Colonic mucosa (tissue), 4 donors: ENCODE results near the gene PPIL6. TPM values are rescaled to one million over a fixed set of nuclear protein-coding genes. Genes with fewer than 3 reads are reported as not detected.

Experiments used
- DNase-seq: peaks from one replicate; pipeline ENCODE4 v3.0.0-alpha.2; 2020
- H3K27ac ChIP-seq: fragments of 200-600 bp; one replicate; pipeline ENCODE4 v1.8.0; 2021
- H3K27me3 ChIP-seq: fragments of 200-600 bp; one replicate; pipeline ENCODE4 v1.8.0; 2021
- H3K36me3 ChIP-seq: fragments of 200-600 bp; one replicate; pipeline ENCODE4 v1.8.0; 2021
- H3K4me1 ChIP-seq: fragments of 200-600 bp; one replicate; pipeline ENCODE4 v1.8.0; 2021; ENCODE audit warnings: mild to moderate bottlenecking
- H3K4me3 ChIP-seq: fragments of 200-600 bp; one replicate; pipeline ENCODE4 v1.8.0; 2021
- H3K9ac ChIP-seq, 2 donors: one replicate each; pipeline ENCODE4 v1.7.0; 2013; ENCODE audit warnings: control low read depth in 2 of 2, low read depth in 2 of 2, low read length in 2 of 2
- H3K9me3 ChIP-seq: fragments of 200-600 bp; one replicate; pipeline ENCODE4 v1.8.0; 2021
- intact Hi-C: fragments of 100-400 bp; cut with DNase I; formaldehyde crosslinking; loops from one replicate; pipeline ENCODE4 v1.14.1; 2022
- total RNA-seq, 2 donors: library from RNA; stranded (reverse); fragmentation: NEBNext Ultra II Directional in 1 of 2; extraction: Animal tissue kit (Norgen Biotek cat#: 25700) in 1 of 2; gene quantifications; one replicate each; pipeline ENCODE4 v1.2.1, GENCODE V29; 2021
- TF ChIP-seq, protein P1 (sequence below): fragments of 200-600 bp; IDR thresholded peaks from one replicate; pipeline ENCODE4 v1.8.0; 2022; ENCODE audit warnings: antibody characterized with exemption, mild to moderate bottlenecking
- donor health status: healthy.
- donor health status: DM: no; HTN: no; CAD: no.
- donor health status: DM: no; HTN: no; CAD: no.

Gene PPIL6
- total RNA-seq, 2 donors from 2014 or later = 0.91 to 1.5 TPM

DNA sequence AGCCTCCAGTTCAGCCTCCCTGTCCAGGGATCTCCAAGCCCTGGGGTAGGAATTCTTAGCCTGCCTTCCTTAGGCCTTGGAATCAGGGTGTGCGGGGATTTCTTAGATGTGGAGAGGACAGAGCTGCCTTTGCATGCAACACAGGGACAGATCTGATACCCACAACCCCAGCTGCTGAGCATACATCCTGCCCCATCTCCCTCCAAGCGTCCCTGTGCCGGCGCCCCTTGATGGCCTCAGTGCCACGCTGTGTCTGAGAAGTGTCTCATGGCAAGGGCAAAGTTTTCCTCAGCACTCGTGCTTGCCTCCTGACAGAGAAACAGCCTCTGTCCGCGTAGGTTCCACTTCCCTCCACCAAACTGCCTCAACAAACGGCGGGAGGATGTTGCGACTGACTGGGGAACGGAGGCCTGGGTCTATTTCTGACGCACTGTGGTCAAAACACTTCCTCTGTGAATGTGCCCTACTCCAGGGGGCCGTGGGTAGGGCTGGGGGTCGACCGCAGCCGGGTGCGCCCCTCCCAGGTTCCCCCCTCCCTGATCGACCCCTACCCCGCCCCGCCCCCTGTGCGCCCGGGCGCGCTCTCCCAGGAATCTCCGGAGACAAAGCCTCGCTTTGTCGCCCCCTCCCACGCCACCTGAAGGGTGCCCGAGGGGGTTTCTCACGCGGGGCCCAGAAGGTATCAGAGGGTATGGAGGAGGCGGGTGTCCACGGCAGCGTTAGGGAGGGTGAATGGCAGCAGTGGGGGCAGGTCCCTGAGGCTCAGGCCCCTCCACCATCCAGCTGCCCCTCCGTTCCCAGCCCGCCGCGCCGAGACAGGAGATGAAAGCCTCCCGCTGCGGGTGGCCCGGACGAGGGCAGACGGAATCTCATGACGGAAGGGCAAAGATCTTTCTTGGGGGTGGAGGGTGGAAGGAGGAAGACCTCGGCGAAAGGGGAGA, 14.3 kb upstream of the PPIL6 start:
- Histone ChIP-seq H3K9ac (peak overlapping the region; percentile 88 to 95), H3K27ac (peak overlapping the region; percentile 78), H3K27me3 (no peaks in the 10 kb centered on the region), H3K4me3 (peak overlapping the region; percentile 63), H3K9me3 (no peaks in the 10 kb centered on the region), H3K4me1 (peaks cover 16% of the 10 kb centered on the region), H3K36me3 (no peaks in the 10 kb centered on the region)
- TF ChIP-seq, protein P1, sequence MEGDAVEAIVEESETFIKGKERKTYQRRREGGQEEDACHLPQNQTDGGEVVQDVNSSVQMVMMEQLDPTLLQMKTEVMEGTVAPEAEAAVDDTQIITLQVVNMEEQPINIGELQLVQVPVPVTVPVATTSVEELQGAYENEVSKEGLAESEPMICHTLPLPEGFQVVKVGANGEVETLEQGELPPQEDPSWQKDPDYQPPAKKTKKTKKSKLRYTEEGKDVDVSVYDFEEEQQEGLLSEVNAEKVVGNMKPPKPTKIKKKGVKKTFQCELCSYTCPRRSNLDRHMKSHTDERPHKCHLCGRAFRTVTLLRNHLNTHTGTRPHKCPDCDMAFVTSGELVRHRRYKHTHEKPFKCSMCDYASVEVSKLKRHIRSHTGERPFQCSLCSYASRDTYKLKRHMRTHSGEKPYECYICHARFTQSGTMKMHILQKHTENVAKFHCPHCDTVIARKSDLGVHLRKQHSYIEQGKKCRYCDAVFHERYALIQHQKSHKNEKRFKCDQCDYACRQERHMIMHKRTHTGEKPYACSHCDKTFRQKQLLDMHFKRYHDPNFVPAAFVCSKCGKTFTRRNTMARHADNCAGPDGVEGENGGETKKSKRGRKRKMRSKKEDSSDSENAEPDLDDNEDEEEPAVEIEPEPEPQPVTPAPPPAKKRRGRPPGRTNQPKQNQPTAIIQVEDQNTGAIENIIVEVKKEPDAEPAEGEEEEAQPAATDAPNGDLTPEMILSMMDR = no peak
- peak; percentile 51 for DNase-seq
- intact Hi-C loops = no loop called here

DNA sequence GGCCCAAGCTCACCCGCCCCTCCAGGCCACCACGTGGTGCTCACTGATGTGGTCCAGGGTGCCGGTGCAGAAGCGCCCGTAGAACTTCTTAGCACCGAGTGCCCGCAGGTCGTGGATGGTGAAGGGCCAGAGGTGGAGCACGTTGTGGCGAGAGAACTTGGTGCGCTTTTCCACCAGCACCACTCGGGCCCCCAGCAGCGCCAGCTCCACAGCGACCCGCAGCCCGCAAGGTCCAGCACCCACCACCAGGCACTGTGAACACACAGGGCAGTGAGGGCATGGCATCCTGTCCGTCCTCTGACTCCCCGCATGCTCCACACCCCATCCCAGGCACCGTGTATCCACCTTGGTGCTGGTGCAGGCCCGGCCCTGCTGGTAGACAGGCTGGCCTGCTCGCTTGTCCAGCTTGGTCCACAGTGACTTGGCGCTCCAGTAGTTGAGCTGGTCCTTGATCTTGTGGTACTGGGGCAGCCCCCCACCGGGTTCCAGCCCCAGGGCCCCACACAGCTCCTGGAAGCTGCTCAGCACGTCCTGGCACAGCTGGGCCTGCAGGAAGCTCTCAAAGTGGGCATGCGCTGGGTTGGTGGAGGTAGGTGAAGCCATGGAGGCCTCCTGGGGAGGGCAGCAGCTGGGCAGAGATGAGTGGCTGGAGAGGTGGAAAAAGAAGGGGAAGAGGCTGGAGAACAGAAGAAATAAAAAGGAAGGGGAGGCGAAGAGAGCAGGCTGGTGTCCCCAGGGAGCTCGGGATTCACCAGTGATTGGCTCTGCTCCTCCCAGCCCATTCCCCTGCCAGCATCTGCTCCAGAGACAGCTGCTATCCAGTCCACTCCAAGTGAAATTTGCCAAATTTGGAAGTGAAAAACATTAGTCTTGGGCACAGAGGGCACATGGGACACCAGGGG, 13.4 kb upstream of the PPIL6 start:
- Histone ChIP-seq H3K36me3 (no peaks in the 10 kb centered on the region), H3K4me1 (peaks cover 16% of the 10 kb centered on the region), H3K27me3 (no peaks in the 10 kb centered on the region), H3K4me3 (peak overlapping the region; percentile 63), H3K9me3 (no peaks in the 10 kb centered on the region), H3K9ac (peak overlapping the region; percentile 88 to 95), H3K27ac (peak overlapping the region; percentile 78)
- TF ChIP-seq, protein P1 = no peak
- no peak for DNase-seq
- intact Hi-C loops = no loop called here

DNA sequence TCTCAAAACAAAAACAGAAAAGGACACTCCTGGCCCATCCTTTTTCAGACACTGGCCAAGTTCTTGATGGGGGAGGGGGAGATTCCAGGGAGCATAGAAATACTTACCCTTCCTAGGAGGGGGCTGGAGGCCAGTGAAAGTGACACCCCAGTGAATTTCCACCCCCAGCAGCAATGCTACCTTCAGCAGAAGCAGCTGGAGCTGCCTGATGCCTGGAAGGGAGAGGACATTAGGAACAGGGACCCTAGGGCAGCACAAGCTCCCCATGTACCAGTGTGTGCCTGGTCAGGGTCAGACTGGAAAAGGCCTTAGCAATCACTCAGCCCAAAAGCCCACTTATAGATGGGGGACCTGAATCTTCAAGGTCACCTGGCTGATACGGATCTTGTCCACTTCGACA, 12.7 kb upstream of the PPIL6 start:
- peaks cover 12% of the 10 kb centered on the region for H3K4me1 ChIP-seq
- no peaks in the 10 kb centered on the region for H3K36me3 ChIP-seq
- no peaks in the 10 kb centered on the region for H3K9me3 ChIP-seq
- H3K9ac ChIP-seq = no peak overlapping the region
- DNase-seq = no peak
- intact Hi-C loops = no loop called here
- TF ChIP-seq, protein P1 = no peak
- no peak overlapping the region for H3K27ac ChIP-seq
- H3K27me3 ChIP-seq = no peaks in the 10 kb centered on the region
- H3K4me3 ChIP-seq = no peak overlapping the region

DNA sequence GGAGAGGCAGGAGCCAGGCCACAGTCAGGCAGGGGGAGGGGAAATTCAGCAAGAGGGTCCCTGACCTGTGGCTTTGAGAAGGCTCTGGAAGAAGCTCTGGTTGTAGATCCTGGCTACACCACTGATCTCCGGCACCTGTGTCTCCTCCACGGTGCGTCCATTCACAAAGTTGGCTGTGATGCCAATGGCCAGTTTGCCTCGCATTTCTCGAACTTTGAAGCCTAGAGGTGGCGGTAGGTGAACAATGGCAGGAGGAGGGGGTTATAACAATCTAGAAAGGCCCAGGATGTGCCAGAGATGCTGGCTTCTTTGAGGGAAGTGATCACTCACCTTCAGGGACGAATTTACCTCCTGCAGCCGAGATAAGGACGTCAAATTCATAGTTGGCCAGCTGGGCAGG, 11.8 kb upstream of the PPIL6 start:
- Histone ChIP-seq H3K27me3 (no peaks in the 10 kb centered on the region), H3K36me3 (no peaks in the 10 kb centered on the region), H3K4me1 (peaks cover 11% of the 10 kb centered on the region), H3K4me3 (no peak overlapping the region), H3K27ac (no peak overlapping the region), H3K9ac (no peak overlapping the region), H3K9me3 (no peaks in the 10 kb centered on the region)
- TF ChIP-seq, protein P1 = no peak
- no peak for DNase-seq
- intact Hi-C loops = no loop called here

DNA sequence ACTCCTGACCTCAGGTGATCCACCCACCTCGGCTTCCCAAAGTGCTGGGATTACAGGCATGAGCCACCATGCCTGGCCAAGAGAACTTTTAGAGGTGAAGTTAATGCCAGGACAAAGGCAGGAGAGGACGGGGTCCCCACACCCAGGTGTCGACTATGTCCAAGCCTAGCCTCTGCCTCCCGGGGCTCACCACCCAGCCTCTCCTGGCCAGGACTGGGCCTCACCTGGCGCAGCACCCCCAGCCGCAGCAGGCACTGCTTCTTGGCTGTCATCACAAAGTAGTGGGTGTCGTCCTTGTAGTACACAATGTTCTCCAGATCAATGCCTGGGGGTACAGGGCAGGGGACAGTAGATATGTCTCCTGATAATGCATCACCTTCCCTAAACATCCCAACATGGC, 10.9 kb upstream of the PPIL6 start:
- Histone ChIP-seq H3K9me3 (no peaks in the 10 kb centered on the region), H3K36me3 (no peaks in the 10 kb centered on the region), H3K27ac (no peak overlapping the region), H3K9ac (no peak overlapping the region), H3K4me3 (no peak overlapping the region), H3K27me3 (no peaks in the 10 kb centered on the region), H3K4me1 (peaks cover 8% of the 10 kb centered on the region)
- TF ChIP-seq, protein P1 = no peak
- intact Hi-C loops = no loop called here
- no peak for DNase-seq
